HCT116 (cell line): ENCODE measurements around the gene RNF220. TPM values are rescaled to one million over a fixed set of nuclear protein-coding genes. Genes with fewer than 3 reads are reported as not detected.

ENCODE experiments used
- ATAC-seq: fragments of 200-7000 bp; cut with Tn5 transposase; 2 replicates; pipeline ENCODE4 v1.9.1; 2020; ENCODE audit warnings: mild to moderate bottlenecking, moderate library complexity
- BruUV-seq: library from RNA; stranded (reverse); fragments of 400-500 nt; replicated peaks from 2 replicates; lab custom pipeline; 2021; lab: Mats Ljungman, UMichigan
- CTCF ChIA-PET: fragments of 300-600 bp; sonication (Branson Sonifier 250); formaldehyde crosslinking; loops from one replicate; lab custom pipeline; 2021; ENCODE audit warnings: antibody characterized with exemption; lab: Charles Lee
- POLR2A ChIA-PET: fragments of 300-600, 350-600 bp; sonication (Branson Sonifier 250); formaldehyde crosslinking; loops from one replicate; lab custom pipeline; 2021; ENCODE audit warnings: antibody characterized with exemption; lab: Charles Lee
- RAD21 ChIA-PET, 2 experiments: fragments of 300-600 bp; sonication (Branson Sonifier 250); formaldehyde crosslinking; loops; one replicate each; lab custom pipeline; 2023; ENCODE audit warnings: low total read pairs in 2 of 2; ENCODE audit not compliant: uncharacterized antibody in 2 of 2, unreplicated experiment in 2 of 2, low non-redundant PET in 1 of 2; lab: Charles Lee
- DNase-seq: peaks from one replicate; pipeline ENCODE4 v3.0.0-alpha.2; 2010; ENCODE audit warnings: low read depth, low spot score
- H2AFZ ChIP-seq: fragments of 200-600 bp; shearing (Covaris generic), sonication (generic); 2 replicates; pipeline ENCODE4 v1.6.1; 2017; ENCODE audit warnings: low read depth, mixed run types, mixed read lengths, antibody characterized with exemption, low read length; ENCODE audit not compliant: poor library complexity, severe bottlenecking
- H3K27ac ChIP-seq: 2 replicates; pipeline ENCODE4 v1.5.1; 2012; ENCODE audit warnings: low read depth, low read length
- H3K27me3 ChIP-seq: fragments of 200-600 bp; sonication (generic); 2 replicates; pipeline ENCODE4 v1.6.1; 2016; ENCODE audit warnings: mixed run types, low read length, mixed read lengths; ENCODE audit not compliant: insufficient read depth
- H3K36me3 ChIP-seq, 2 experiments: fragments of 200-500 bp in 1 of 2; fragments of 200-600 bp in 1 of 2; sonication (Bioruptor generic) in 1 of 2; sonication (generic) in 1 of 2; 2 replicates each; pipeline versions ENCODE4 v1.5.1 to v1.6.1; 2014 to 2016; ENCODE audit warnings: low read length in 2 of 2, inconsistent platforms in 1 of 2, mixed read lengths in 1 of 2, mixed run types in 1 of 2; ENCODE audit not compliant: insufficient read depth in 2 of 2, control insufficient read depth in 1 of 2
- H3K4me1 ChIP-seq, 2 experiments: fragments of 200-600 bp in 1 of 2; sonication (generic) in 1 of 2; 2 replicates each; pipeline versions ENCODE4 v1.5.1 to v1.6.1; 2012 to 2017; ENCODE audit warnings: low read length in 2 of 2, inconsistent platforms in 1 of 2, mild to moderate bottlenecking in 1 of 2, mixed read lengths in 1 of 2, mixed run types in 1 of 2, moderate library complexity in 1 of 2; ENCODE audit not compliant: insufficient read depth in 2 of 2, control insufficient read depth in 1 of 2
- H3K4me2 ChIP-seq: fragments of 200-600 bp; sonication (generic); 2 replicates; pipeline ENCODE4 v1.6.1; 2017; ENCODE audit warnings: mixed run types, low read length, mixed read lengths
- H3K4me3 ChIP-seq, 2 experiments: fragments of 200-600 bp in 1 of 2; sonication (generic) in 1 of 2; replicated peaks in 1 of 2; 2 replicates each; pipeline ENCODE4 v1.5.1; 2011 to 2016; ENCODE audit warnings: low read length in 2 of 2, control low read depth in 1 of 2, low read depth in 1 of 2, mild to moderate bottlenecking in 1 of 2, mixed read lengths in 1 of 2, mixed run types in 1 of 2
- H3K79me2 ChIP-seq: fragments of 200-600 bp; sonication (generic); 2 replicates; pipeline ENCODE4 v1.6.1; 2017; ENCODE audit warnings: mild to moderate bottlenecking, mixed run types, low read length, moderate library complexity, mixed read lengths; ENCODE audit not compliant: insufficient read depth
- H3K9ac ChIP-seq: fragments of 200-600 bp; sonication (generic); 2 replicates; pipeline ENCODE4 v1.6.1; 2016; ENCODE audit warnings: low read length, mixed read lengths
- H3K9me2 ChIP-seq: fragments of 200-600 bp; sonication (generic), shearing (Covaris generic); 2 replicates; pipeline ENCODE4 v1.6.1; 2017; ENCODE audit warnings: mixed run types, mild to moderate bottlenecking, moderate library complexity; ENCODE audit not compliant: insufficient read depth
- H3K9me3 ChIP-seq, 2 experiments: fragments of 200-500 bp in 1 of 2; fragments of 200-600 bp in 1 of 2; sonication (Bioruptor generic) in 1 of 2; sonication (generic) in 1 of 2; 2 replicates each; pipeline ENCODE4 v1.6.1; 2014 to 2017; ENCODE audit warnings: low read length in 2 of 2, mixed read lengths in 2 of 2, inconsistent platforms in 1 of 2, low read depth in 1 of 2, mild to moderate bottlenecking in 1 of 2, mixed run types in 1 of 2, moderate library complexity in 1 of 2; ENCODE audit not compliant: control insufficient read depth in 1 of 2, insufficient read depth in 1 of 2
- H4K20me1 ChIP-seq: fragments of 200-600 bp; sonication (generic), shearing (Covaris generic); 2 replicates; pipeline ENCODE4 v1.6.1; 2017; ENCODE audit warnings: mixed run types, mild to moderate bottlenecking, moderate library complexity; ENCODE audit not compliant: insufficient read depth
- CBX3 ChIP-seq: IDR thresholded peaks from 2 replicates; pipeline ENCODE4 v1.6.1; 2012; ENCODE audit warnings: low read depth
- CEBPB ChIP-seq: IDR thresholded peaks from 2 replicates; pipeline ENCODE4 v1.6.1; 2012; ENCODE audit warnings: low read depth
- EGR1 ChIP-seq: IDR thresholded peaks from 2 replicates; pipeline ENCODE4 v1.6.1; 2012; ENCODE audit warnings: low read depth
- ELF1 ChIP-seq: IDR thresholded peaks from 2 replicates; pipeline ENCODE4 v1.6.1; 2012; ENCODE audit warnings: low read depth, borderline replicate concordance
- EZH2phosphoT487 ChIP-seq: fragments of 200-600 bp; IDR thresholded peaks from 2 replicates; pipeline ENCODE4 v1.6.1; 2018; ENCODE audit warnings: antibody characterized with exemption, borderline replicate concordance
- JUND ChIP-seq: IDR thresholded peaks from 2 replicates; pipeline ENCODE4 v1.6.1; 2012
- POLR2A ChIP-seq: IDR thresholded peaks from 2 replicates; pipeline ENCODE4 v1.7.0; 2011; ENCODE audit warnings: borderline replicate concordance; ENCODE audit not compliant: insufficient read depth, insufficient read length; ENCODE audit errors: extremely low read depth
- RAD21 ChIP-seq: IDR thresholded peaks from 2 replicates; pipeline ENCODE4 v1.6.1; 2012; ENCODE audit warnings: low read depth, mild to moderate bottlenecking
- SIN3A ChIP-seq: IDR thresholded peaks from 2 replicates; pipeline ENCODE4 v1.6.1; 2012; ENCODE audit warnings: low read depth
- SRF ChIP-seq: IDR thresholded peaks from 2 replicates; pipeline ENCODE4 v1.6.1; 2012; ENCODE audit warnings: low read depth
- TCF7L2 ChIP-seq: IDR thresholded peaks from 2 replicates; pipeline ENCODE4 v1.7.0; 2011; ENCODE audit warnings: borderline replicate concordance, inconsistent platforms; ENCODE audit not compliant: insufficient read depth, insufficient read length; ENCODE audit errors: extremely low read depth
- YY1 ChIP-seq: IDR thresholded peaks from 2 replicates; pipeline ENCODE4 v1.6.1; 2011; ENCODE audit warnings: low read length, low read depth, moderate library complexity, mild to moderate bottlenecking; ENCODE audit not compliant: insufficient replicate concordance; ENCODE audit errors: extremely low read depth
- ZFX ChIP-seq: fragments of 450-650 bp; IDR thresholded peaks from 2 replicates; pipeline ENCODE4 v1.6.1; 2017
- ZNF274 ChIP-seq: fragments of 200-500 bp; sonication (Bioruptor generic); IDR thresholded peaks from 2 replicates; pipeline ENCODE4 v1.6.1; 2014; ENCODE audit warnings: mild to moderate bottlenecking, low read depth, low read length, inconsistent platforms
- intact Hi-C: fragments of 100-400 bp; cut with micrococcal nuclease; formaldehyde crosslinking; loops from 2 replicates; pipeline ENCODE4 v1.10.0; 2022
- total RNA-seq: library from RNA; stranded (reverse); gene quantifications from one replicate; pipeline ENCODE4 v1.2.1, GENCODE V29; 2021; ENCODE audit not compliant: unreplicated experiment
- TF ChIP-seq, protein P1 (sequence below): IDR thresholded peaks from 2 replicates; pipeline ENCODE4 v1.6.1; 2012
- TF ChIP-seq, protein P2 (sequence below): IDR thresholded peaks from 2 replicates; pipeline ENCODE4 v1.6.1; 2012
- TF ChIP-seq, protein P3 (sequence below): IDR thresholded peaks from 2 replicates; pipeline ENCODE4 v1.6.1; 2011; ENCODE audit warnings: mild to moderate bottlenecking, low read length, moderate library complexity; ENCODE audit not compliant: insufficient replicate concordance; ENCODE audit errors: extremely low read depth
- TF ChIP-seq, protein P4 (sequence below), 3 experiments: fragments of 200-600 bp in 1 of 3; sonication (generic) in 1 of 3; IDR thresholded peaks in 2 of 3; conservative IDR thresholded peaks in 1 of 3; 2 replicates each; pipeline ENCODE4 v1.5.1; 2012 to 2017; ENCODE audit warnings: low read depth in 2 of 3, low read length in 2 of 3, antibody characterized with exemption in 1 of 3, borderline replicate concordance in 1 of 3, control low read depth in 1 of 3, mild to moderate bottlenecking in 1 of 3, mixed read lengths in 1 of 3, mixed run types in 1 of 3, moderate library complexity in 1 of 3; ENCODE audit not compliant: insufficient read depth in 1 of 3

RNF220 gene
- total RNA-seq, 1 experiment from 2014 or later, result 84.5 TPM

DNA sequence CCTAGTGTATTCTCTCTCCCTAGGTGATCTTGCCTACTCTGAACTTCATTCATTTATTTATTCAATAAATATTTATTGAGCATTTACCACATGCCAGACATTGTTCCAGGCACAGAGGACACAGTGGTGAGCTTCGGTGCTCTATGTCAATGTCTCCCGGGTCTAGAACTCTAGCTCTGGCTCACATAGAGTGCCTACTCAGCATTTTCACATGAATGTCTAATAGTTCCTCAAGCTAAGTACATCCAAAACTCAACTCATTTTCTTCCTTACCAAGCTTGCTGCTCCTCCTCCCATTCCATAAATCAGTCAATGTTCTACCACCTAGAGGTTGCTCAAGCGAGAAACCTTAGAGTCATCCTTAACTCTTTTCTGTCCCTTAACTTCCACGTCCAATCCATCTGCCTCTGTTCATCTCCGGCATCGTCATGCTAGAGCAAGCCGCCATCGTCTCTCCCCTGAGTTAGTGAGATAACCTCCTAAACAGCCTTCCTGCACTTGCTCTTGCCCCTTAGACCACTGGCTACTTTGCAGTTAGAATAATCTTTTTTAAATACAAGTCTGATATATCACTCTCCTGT lies 201.7 kb downstream of the RNF220 start:
- DNase-seq, result no peak
- ChIA-PET CTCF (no interaction called here), POLR2A (no interaction called here), RAD21 (no interaction called here)
- BruUV-seq, result no TSS peak
- Histone ChIP-seq H3K9me2 (no peaks in the 10 kb centered on the region), H3K9me3 (no peaks in the 10 kb centered on the region), H2AFZ (no peak overlapping the region), H3K27me3 (peaks cover 4% of the 10 kb centered on the region), H4K20me1 (no peaks in the 10 kb centered on the region), H3K4me3 (no peak overlapping the region), H3K4me1 (peaks cover 0 to 9% of the 10 kb centered on the region in 2 experiments; a peak in 2 of 4 replicates), H3K27ac (no peak overlapping the region), H3K79me2 (no peaks in the 10 kb centered on the region), H3K9ac (no peak overlapping the region), H3K4me2 (no peak overlapping the region), H3K36me3 (no peaks in the 10 kb centered on the region)
- no peak for ATAC-seq
- intact Hi-C loops, result no loop called here
- TF ChIP-seq, protein P1, sequence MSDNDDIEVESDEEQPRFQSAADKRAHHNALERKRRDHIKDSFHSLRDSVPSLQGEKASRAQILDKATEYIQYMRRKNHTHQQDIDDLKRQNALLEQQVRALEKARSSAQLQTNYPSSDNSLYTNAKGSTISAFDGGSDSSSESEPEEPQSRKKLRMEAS, result no peak
- TF ChIP-seq, protein P2, sequence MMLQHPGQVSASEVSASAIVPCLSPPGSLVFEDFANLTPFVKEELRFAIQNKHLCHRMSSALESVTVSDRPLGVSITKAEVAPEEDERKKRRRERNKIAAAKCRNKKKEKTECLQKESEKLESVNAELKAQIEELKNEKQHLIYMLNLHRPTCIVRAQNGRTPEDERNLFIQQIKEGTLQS, result no peak
- TF ChIP-seq TCF7L2, result no peak
- TF ChIP-seq JUND, result no peak
- no peak for TF ChIP-seq CEBPB
- TF ChIP-seq POLR2A, result no peak
- TF ChIP-seq ELF1, result no peak
- TF ChIP-seq, protein P3, sequence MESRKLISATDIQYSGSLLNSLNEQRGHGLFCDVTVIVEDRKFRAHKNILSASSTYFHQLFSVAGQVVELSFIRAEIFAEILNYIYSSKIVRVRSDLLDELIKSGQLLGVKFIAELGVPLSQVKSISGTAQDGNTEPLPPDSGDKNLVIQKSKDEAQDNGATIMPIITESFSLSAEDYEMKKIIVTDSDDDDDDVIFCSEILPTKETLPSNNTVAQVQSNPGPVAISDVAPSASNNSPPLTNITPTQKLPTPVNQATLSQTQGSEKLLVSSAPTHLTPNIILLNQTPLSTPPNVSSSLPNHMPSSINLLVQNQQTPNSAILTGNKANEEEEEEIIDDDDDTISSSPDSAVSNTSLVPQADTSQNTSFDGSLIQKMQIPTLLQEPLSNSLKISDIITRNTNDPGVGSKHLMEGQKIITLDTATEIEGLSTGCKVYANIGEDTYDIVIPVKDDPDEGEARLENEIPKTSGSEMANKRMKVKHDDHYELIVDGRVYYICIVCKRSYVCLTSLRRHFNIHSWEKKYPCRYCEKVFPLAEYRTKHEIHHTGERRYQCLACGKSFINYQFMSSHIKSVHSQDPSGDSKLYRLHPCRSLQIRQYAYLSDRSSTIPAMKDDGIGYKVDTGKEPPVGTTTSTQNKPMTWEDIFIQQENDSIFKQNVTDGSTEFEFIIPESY, result no peak
- no peak for TF ChIP-seq RAD21
- no peak for TF ChIP-seq ZFX
- TF ChIP-seq, protein P4, sequence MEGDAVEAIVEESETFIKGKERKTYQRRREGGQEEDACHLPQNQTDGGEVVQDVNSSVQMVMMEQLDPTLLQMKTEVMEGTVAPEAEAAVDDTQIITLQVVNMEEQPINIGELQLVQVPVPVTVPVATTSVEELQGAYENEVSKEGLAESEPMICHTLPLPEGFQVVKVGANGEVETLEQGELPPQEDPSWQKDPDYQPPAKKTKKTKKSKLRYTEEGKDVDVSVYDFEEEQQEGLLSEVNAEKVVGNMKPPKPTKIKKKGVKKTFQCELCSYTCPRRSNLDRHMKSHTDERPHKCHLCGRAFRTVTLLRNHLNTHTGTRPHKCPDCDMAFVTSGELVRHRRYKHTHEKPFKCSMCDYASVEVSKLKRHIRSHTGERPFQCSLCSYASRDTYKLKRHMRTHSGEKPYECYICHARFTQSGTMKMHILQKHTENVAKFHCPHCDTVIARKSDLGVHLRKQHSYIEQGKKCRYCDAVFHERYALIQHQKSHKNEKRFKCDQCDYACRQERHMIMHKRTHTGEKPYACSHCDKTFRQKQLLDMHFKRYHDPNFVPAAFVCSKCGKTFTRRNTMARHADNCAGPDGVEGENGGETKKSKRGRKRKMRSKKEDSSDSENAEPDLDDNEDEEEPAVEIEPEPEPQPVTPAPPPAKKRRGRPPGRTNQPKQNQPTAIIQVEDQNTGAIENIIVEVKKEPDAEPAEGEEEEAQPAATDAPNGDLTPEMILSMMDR (IDR thresholded peaks at IDR 0.05 in 2 of 3, conservative IDR thresholded peaks at IDR 0.05 in 1 of 3; ENCODE audit: borderline replicate concordance in 1 of 3, insufficient read depth in 1 of 3, low read depth in 2 of 3, low read length in 2 of 3), result no peak
- TF ChIP-seq CBX3, result no peak
- TF ChIP-seq ZNF274, result no peak
- no peak for TF ChIP-seq EGR1
- no peak for TF ChIP-seq EZH2phosphoT487
- TF ChIP-seq SRF, result no peak
- TF ChIP-seq YY1, result no peak
- TF ChIP-seq SIN3A, result no peak
- TF ChIP-seq, all 23 proteins: peak for 0
